Iris pigment epithelial cell (primary cell): ENCODE data around the gene TRIM34.
"Not testable (repeated sequence)": the region's sequence is repeated elsewhere in the genome, so short reads cannot be mapped to it uniquely, and the experiment has no call there.

Source experiments
- DNase-seq: peaks from one replicate; pipeline ENCODE4 v3.0.0-alpha.2; 2011; ENCODE audit warnings: low read depth

Gene TRIM34

GRCh38 chr11:5684036-5684645, 59.3 kb downstream of the TRIM34 start:
- DNase-seq, result no peak

DNA sequence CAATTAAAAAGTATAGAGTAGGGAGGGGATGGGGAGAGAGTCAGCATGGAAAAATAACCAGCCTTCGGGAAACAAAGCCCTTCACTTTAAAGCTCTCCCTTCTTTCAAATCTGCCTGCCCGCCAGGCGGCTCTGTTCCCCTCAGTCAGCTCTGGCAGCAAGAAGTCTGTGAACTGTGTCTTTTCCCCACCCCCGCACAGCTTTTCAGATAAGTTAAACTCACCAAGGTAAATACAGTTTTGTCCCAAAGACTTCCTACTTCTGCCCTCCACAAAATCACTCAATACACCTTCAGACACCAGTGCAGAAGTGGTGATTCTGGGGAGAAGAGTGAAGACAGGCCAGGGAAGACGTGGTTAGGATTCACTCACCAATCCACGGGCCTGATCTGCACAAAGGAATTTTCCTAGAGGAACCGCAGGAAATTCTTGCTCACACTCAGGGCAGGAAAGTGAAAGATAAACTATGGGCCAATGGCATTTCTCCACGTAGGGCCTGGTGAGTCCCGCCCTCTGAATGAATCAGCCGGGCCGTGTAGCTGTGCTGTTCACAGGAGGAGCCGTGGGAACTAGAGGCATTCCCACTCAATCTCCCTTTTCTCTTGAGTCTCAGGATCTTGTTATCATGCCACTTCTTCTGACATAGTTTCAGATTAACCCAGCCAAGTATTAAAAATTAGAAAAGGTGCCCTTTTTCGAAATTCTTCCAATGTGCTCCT, 60.0 kb downstream of the TRIM34 start, which contains the start of gene TRIM5:
Gene TRIM5 (minus strand): TSS at position 429 of the 717 bp plus-strand sequence. CDS start 4,897 bp downstream, outside the sequence.
- peak; percentile 99 for DNase-seq

DNA sequence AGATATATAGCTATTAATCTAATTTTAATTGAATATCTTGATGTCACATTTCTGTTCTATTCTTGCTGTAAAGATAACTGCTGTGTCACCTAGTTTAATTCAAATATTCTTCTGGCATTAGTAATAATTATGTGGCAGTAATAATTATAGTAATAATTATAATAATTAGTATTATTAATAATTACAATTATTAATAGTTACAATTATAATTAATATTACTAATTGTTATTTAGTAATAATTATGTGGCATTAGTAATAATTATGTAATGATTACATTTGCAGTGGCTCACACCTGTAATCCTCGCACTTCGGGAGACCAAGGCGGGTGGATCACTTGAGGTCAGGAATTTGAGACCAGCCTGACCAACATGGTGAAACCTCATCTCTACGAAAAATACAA, 61.6 kb downstream of the TRIM34 start:
- DNase-seq, result no peak

DNA sequence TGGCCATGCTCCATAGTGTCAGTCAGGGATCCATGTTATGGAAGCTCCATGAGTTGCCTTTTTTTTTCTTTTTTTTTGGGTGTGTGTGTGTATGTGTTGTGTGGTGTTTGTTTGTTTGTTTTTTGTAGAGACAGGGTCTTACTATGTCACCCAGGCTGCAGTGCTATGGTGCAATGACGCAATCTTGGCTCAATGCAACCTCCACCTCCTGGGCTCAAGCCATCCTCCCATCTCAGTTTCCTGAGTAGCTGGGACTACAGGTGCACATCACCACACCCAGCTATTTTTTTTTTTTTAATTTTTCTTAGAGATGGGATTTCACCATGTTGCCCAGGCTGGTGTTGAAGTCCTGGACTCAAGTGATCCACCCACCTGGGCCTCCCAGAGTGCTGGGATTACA, 63.7 kb downstream of the TRIM34 start:
- no peak for DNase-seq

DNA sequence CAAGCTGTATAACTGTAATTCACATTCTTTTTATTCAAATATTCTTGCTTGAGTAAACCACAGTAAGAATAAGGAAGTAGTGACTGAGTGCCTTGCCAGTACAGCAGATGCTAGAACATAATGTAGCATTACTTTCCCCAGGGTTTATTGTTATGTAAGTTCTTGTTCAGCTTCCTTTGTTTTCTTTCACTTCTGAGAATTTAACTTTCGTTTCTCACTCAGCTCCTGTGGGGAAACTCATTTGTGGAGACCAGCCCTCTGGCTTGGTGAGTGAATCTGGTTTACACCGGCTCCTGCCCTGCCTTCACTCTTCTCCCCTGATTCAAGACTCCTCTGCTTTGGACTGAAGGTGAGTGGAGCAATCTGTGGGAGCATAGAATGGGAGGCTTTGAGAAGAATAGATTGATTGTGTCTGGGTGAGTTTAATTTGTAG, 64.8 kb downstream of the TRIM34 start, which contains the start of gene TRIM22:
Gene TRIM22 (plus strand): TSS at position 240 of the 433 bp plus-strand sequence. CDS start 6,443 bp downstream, outside the sequence.
- peak; percentile 87 for DNase-seq

DNA sequence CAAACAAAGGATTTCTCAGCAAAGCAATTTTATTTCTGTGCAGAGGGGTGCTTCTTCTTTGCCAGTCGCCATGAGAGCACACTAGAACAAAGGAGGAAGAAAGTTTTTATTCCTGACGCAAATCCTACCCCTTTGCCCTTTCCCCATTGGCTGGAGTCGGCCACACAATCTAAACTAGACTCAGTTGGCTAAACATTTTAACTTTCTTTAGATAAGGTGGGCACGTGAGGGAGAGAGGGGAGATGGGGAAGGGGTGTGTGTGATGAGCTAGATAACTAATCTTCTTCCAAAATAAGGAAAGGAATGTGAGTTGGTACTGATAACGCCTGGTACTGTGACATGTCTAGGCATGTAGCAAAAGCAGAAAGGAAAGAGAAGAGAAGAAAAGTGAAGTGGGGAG, 65.4 kb downstream of the TRIM34 start:
- DNase-seq, result peak; percentile 25

GRCh38 chr11:5690736-5691135, 65.9 kb downstream of the TRIM34 start:
- peak; percentile 18 for DNase-seq

DNA sequence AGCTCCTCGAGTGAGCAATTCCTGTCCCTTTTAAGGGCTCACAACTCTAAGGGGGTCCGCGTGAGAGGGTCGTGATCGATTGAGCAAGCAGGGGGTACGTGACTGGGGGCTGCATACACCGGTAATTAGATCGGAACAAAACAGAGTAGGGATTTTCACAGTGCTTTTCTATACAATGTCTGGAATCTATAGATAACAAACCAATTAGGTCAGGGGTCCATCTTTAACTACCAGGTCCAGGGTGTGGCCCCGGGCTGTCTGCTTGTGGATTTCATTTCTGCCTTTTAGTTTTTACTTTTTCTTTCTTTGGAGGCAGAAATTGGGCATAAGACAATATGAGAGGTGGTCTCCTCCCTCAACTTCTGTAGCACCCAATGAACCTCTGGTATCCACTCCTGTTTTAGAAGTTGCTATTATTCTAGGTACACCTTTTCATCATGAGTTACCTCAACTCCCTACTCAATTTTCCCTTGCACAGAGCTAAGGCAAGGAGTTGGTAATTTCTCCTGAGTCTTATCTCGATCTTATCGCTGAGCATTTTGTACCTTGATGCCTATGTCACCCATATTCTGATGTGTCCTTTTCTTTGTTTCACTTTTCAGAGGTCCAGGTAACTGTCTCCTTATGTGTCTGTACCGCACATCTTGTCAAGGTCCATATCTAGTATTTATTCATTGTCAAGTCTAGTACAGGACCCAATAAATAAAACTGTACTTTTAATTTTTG, 66.6 kb downstream of the TRIM34 start:
- not testable (repeated sequence) for DNase-seq

GRCh38 chr11:5691964-5692361, 67.2 kb downstream of the TRIM34 start:
- DNase-seq, result no peak
